Activated CD4-positive, alpha-beta T cell treated with anti-CD3 and anti-CD28 coated beads, Interleukin-2, Interleukin-4, amounts not matched to agents 100 ng/mL and 50 ng/mL, durations not matched to agents 16 hours and 8 hours (primary cell): ENCODE measurements around the gene UBE2E1.
"Not testable (repeated sequence)": the region's sequence is repeated elsewhere in the genome, so short reads cannot be mapped to it uniquely, and the experiment has no call there.

Source experiments
- DNase-seq: peaks from one replicate; pipeline ENCODE4 v3.0.0-alpha.2; 2020; ENCODE audit warnings: low spot score

UBE2E1 gene

DNA sequence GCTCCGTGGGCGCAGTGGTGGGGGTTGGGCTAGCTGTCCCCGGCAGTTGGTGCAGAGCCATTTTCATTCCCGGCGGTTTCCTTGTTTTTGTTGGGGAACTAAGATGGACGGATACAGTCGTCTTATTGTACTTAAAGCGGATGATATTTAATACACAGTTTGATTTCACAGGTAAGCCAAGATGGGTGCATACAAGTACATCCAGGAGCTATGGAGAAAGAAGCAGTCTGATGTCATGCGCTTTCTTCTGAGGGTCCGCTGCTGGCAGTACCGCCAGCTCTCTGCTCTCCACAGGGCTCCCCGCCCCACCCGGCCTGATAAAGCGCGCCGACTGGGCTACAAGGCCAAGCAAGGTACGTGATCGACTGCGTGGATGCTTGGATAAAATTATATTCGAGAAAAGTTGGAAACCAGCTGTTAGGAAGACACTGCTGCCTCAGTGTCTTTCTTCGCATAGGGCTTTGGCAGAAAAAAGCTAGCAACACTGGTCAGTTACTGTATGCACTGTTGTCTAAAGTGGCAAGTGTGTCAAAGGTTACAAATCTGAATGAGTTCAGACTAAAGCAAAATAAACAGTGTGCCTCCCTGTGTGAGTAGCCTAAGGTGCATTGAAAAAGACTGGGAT lies 112.0 kb downstream of the UBE2E1 start:
- DNase-seq = peak; percentile 75

DNA sequence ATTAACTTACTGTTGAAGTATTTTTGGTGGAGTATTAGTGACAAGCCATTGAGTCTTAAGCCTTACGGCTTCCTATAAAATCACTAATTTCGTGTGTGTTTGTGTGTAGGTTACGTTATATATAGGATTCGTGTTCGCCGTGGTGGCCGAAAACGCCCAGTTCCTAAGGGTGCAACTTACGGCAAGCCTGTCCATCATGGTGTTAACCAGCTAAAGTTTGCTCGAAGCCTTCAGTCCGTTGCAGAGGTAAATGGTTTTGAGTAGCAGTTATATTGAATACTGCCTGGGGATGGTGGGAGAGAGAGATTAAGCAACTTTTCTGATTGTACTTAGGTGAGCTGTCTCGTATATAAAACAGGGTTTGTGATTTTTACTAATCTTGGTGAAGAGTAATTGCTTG lies 112.6 kb downstream of the UBE2E1 start:
- DNase-seq = not testable (repeated sequence)

GRCh38 chr3:23919628-23920027 lies 113.9 kb downstream of the UBE2E1 start:
- no peak for DNase-seq

- no peak for DNase-seq
These were observed 114.4 kb downstream of the UBE2E1 start for GRCh38 chr3:23920151-23920655.

DNA sequence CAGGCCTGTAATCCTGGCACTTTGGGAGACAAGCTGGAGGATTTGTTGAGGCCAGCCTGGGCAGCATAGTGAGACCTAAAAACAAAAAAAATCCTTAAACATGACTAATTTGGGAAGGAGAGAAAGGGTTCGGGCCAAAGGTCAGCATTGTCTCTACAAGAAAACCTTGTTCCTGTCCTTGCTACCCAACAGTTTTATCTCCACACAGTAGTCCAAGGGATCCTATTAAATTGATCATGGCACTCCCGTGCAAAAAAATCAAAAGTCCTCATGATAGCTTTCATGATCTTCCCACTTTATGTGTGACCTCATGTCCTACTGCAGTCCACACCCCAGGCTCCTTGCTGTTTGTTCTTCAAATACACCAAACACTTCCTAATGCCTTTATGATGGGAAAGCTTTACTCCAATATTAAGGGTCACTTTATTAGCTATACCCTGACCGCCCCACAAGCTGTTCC lies 115.3 kb downstream of the UBE2E1 start:
- DNase-seq = no peak

DNA sequence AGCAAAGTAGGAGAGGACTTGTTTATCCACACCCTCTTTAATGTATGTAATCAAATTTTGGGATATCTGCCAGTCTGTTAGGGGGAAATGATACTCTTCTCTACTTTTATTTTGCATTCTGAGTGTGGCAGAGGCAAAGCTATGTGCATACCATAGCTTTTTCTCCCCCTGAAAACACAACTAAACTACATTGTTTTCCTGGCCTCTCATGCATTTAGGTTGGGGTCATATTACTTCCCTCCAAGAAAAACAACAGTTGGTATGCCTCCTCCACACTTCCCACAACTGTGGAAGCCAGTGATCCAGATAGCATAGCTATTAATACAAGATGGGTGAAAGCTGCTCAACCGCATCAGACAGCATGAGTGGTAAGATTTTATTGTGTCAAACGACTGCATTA lies 118.0 kb downstream of the UBE2E1 start:
- no peak for DNase-seq

- DNase-seq = no peak
These were observed 120.5 kb downstream of the UBE2E1 start for GRCh38 chr3:23926246-23926645.

DNA sequence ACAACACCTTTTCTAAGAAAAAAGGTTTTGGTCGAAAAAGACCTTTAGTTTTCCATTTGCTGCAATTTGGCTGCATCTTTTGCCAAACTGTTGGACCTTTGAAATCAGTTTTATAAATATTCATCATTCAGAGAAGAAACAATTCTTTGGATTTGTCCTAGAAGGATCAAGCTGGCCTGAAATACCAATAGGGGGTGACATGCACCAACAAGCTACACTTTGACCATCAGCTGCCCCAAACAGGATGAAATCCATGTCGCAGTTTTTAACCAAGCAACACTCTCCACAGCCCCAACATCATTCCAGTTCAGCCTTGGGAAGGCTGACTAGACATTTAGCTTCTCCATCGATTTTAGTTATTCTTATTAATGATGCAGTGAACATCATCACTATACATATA lies 121.0 kb downstream of the UBE2E1 start:
- DNase-seq = no peak

DNA sequence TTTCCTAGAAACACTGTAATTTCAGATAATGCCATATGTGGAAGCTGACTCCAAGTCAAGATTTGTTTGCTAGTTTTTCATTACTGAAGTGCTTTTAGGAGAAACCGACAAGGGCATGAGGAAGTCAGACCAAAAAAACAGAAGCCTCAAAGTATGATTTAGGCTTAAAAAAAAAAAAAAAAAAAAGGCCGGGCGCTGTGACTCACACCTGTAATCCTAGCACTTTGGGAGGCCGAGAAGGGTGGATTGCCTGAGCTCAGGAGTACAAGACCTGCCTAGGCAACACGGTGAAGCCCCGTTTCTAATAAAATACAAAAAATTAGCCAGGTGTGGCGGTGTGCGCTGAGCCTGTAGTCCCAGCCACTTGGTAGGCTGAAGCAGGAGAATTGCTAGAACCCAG lies 122.8 kb downstream of the UBE2E1 start:
- DNase-seq = no peak

GRCh38 chr3:23931597-23931996 lies 125.8 kb downstream of the UBE2E1 start:
- no peak for DNase-seq

GRCh38 chr3:23932571-23932970 lies 126.8 kb downstream of the UBE2E1 start:
- no peak for DNase-seq

GRCh38 chr3:23934253-23934652 lies 128.5 kb downstream of the UBE2E1 start:
- DNase-seq = no peak

DNA sequence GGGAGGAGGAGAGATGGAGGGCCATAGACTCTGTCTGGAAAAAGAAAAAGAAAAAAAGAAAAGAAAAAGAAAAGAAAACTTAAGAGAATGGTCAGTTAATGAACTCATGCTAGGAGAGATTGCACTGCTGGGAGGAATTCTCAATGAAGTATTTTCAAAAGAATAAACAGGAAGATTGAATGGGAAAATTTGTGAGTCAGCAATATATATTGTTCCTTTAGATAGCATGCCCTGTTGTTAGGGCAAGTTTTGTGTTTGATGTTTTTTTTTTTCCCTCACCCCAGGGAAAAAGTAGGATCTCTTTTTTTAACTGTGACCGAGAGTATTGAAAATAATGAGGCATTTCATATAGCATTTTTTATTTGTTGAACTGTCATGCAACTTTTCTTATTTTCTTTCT lies 131.5 kb downstream of the UBE2E1 start:
- no peak for DNase-seq

DNA sequence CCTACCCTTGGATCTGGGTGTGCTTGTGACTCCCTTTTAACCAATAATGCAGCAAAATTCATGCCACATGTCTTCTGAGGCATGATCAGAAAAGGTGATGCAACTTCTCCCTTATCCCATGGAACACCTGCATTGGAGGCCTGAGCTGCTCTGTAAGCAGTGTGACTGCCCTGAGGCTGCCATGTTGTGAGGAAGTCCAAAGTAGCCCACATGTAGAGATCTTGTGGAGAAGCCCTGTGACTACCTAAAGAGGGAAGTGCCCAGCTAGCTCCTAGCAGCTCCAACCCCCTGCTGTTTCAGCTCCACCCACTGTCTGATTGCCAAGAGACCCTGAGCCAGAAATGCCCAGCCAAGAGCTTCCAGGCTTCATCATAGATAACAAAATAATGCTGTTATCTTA lies 132.9 kb downstream of the UBE2E1 start:
- DNase-seq = no peak

GRCh38 chr3:23940775-23941174 lies 135.0 kb downstream of the UBE2E1 start:
- no peak for DNase-seq
